HG02840 (cell line): ENCODE measurements around the gene THBS3.
"Not testable (repeated sequence)": the region's sequence is repeated elsewhere in the genome, so short reads cannot be mapped to it uniquely, and the experiment has no call there.

ENCODE experiments used
- ATAC-seq: cut with Tn5 transposase; IDR thresholded peaks from one replicate; pipeline ENCODE4 v1.9.1; 2021; ENCODE audit warnings: mild to moderate bottlenecking, moderate library complexity, moderate number of reproducible peaks; ENCODE audit not compliant: unreplicated experiment, low FRiP score

The THBS3 gene

GRCh38 chr1:155236451-155236850 is 28.8 kb upstream of the THBS3 start:
- no peak for ATAC-seq

GRCh38 chr1:155235375-155235774 is 27.7 kb upstream of the THBS3 start:
- not testable (repeated sequence) for ATAC-seq

- ATAC-seq = not testable (repeated sequence)
Measured at GRCh38 chr1:155233502-155233901, 25.8 kb upstream of the THBS3 start.

- not testable (repeated sequence) for ATAC-seq
Measured at GRCh38 chr1:155232001-155232978, 24.6 kb upstream of the THBS3 start.

GRCh38 chr1:155231302-155231701 is 23.6 kb upstream of the THBS3 start:
- ATAC-seq = not testable (repeated sequence)

GRCh38 chr1:155228096-155228427 is 20.4 kb upstream of the THBS3 start:
- ATAC-seq = no peak

- ATAC-seq = peak; percentile 96
Measured at GRCh38 chr1:155227261-155228095, 19.8 kb upstream of the THBS3 start.

GRCh38 chr1:155226910-155227260 is 19.2 kb upstream of the THBS3 start:
- ATAC-seq = no peak

- ATAC-seq = no peak
Measured at GRCh38 chr1:155226188-155226909, 18.7 kb upstream of the THBS3 start.

- not testable (repeated sequence) for ATAC-seq
Measured at GRCh38 chr1:155225404-155225759, 17.7 kb upstream of the THBS3 start.

- no peak for ATAC-seq
Measured at GRCh38 chr1:155223047-155223446, 15.3 kb upstream of the THBS3 start.

- not testable (repeated sequence) for ATAC-seq
Measured at GRCh38 chr1:155220211-155220965, 12.7 kb upstream of the THBS3 start.

- ATAC-seq = no peak
Measured at GRCh38 chr1:155219592-155220031, 11.9 kb upstream of the THBS3 start.

GRCh38 chr1:155218854-155219591 is 11.3 kb upstream of the THBS3 start:
- no peak for ATAC-seq

- ATAC-seq = not testable (repeated sequence)
Measured at GRCh38 chr1:155214702-155215101, 7.0 kb upstream of the THBS3 start.

GRCh38 chr1:155212051-155212440 is 4.3 kb upstream of the THBS3 start:
- not testable (repeated sequence) for ATAC-seq

- ATAC-seq = not testable (repeated sequence)
Measured at GRCh38 chr1:155211381-155212050, 3.8 kb upstream of the THBS3 start.

- ATAC-seq = no peak
Measured at GRCh38 chr1:155210314-155211104, 2.8 kb upstream of the THBS3 start.
